ENCODE data around the gene TFEB. TPM values are rescaled to one million over a fixed set of nuclear protein-coding genes. Genes with fewer than 3 reads are reported as not detected.

The TFEB gene
- total RNA-seq, 4 donors from 2014 or later, result 23.0 to 39.0 (median 34.9) TPM

GRCh38 chr6:41757931-41758640, 22.7 kb upstream of the TFEB start:
- 57 to 66% methylated on average over 6 to 8 of the region's 8 CpGs for WGBS, 2 donors
- no peak for DNase-seq
- no peaks in the 10 kb centered on the region for H3K4me1 ChIP-seq
- no peak overlapping the region for H3K27ac ChIP-seq
- no peaks in the 10 kb centered on the region for H3K9me3 ChIP-seq
- H3K27me3 ChIP-seq, result no peaks in the 10 kb centered on the region
- intact Hi-C loops (cut with DNase I), result no loop called here
- no peaks in the 10 kb centered on the region for H3K36me3 ChIP-seq
- no peak for TF ChIP-seq CTCF (IDR thresholded peaks at IDR 0.05)
- no peak for TF ChIP-seq POLR2A (IDR thresholded peaks at IDR 0.05)
- no peak overlapping the region for H3K4me3 ChIP-seq (replicated peaks in 1 of 3)

GRCh38 chr6:41757271-41757670, 21.9 kb upstream of the TFEB start:
- Histone ChIP-seq H3K27ac (no peak overlapping the region), H3K9me3 (no peaks in the 10 kb centered on the region), H3K4me1 (no peaks in the 10 kb centered on the region), H3K4me3 (replicated peaks in 1 of 3) (no peak overlapping the region), H3K36me3 (no peaks in the 10 kb centered on the region), H3K27me3 (no peaks in the 10 kb centered on the region)
- intact Hi-C loops (cut with DNase I), result no loop called here
- WGBS, 2 donors, result 93 to 94% methylated on average over 2 to 6 of the region's 6 CpGs
- DNase-seq, result no peak
- TF ChIP-seq POLR2A (IDR thresholded peaks at IDR 0.05), result no peak
- TF ChIP-seq CTCF (IDR thresholded peaks at IDR 0.05), result no peak

GRCh38 chr6:41756354-41756753, 20.9 kb upstream of the TFEB start:
- no peaks in the 10 kb centered on the region for H3K9me3 ChIP-seq
- no peaks in the 10 kb centered on the region for H3K36me3 ChIP-seq
- no peaks in the 10 kb centered on the region for H3K4me1 ChIP-seq
- no peak overlapping the region for H3K27ac ChIP-seq
- no peak for TF ChIP-seq CTCF (IDR thresholded peaks at IDR 0.05)
- TF ChIP-seq POLR2A (IDR thresholded peaks at IDR 0.05), result no peak
- H3K4me3 ChIP-seq (replicated peaks in 1 of 3), result no peak overlapping the region
- no peak for DNase-seq
- H3K27me3 ChIP-seq, result no peaks in the 10 kb centered on the region
- 74% methylated on average over 8 of the region's 13 CpGs for WGBS, 2 donors
- intact Hi-C loops (cut with DNase I), result no loop called here

- no peak overlapping the region for H3K27ac ChIP-seq
- TF ChIP-seq POLR2A (IDR thresholded peaks at IDR 0.05) (no peak), CTCF (IDR thresholded peaks at IDR 0.05) (no peak)
- 63 to 84% methylated on average over 4 of the region's 4 CpGs for WGBS, 2 donors
- intact Hi-C loops (cut with DNase I), result no loop called here
- no peaks in the 10 kb centered on the region for H3K36me3 ChIP-seq
- DNase-seq, result no peak
- H3K4me1 ChIP-seq, result no peaks in the 10 kb centered on the region
- no peaks in the 10 kb centered on the region for H3K9me3 ChIP-seq
- no peak overlapping the region for H3K4me3 ChIP-seq (replicated peaks in 1 of 3)
- H3K27me3 ChIP-seq, result no peaks in the 10 kb centered on the region
These were observed 20.5 kb upstream of the TFEB start for GRCh38 chr6:41755895-41756294.

GRCh38 chr6:41750374-41750773, 15.0 kb upstream of the TFEB start:
- intact Hi-C loops (cut with DNase I), result no loop called here
- TF ChIP-seq CTCF (IDR thresholded peaks at IDR 0.05), result no peak
- no peak for TF ChIP-seq POLR2A (IDR thresholded peaks at IDR 0.05)

More at GRCh38 chr6:41750374-41750773, 15.0 kb upstream of the TFEB start:
- no peak overlapping the region for H3K4me3 ChIP-seq (replicated peaks in 1 of 3)
- H3K4me1 ChIP-seq, result peaks cover 0 to 5% of the 10 kb centered on the region in 2 donors
- DNase-seq, result no peak
- H3K9me3 ChIP-seq, result no peaks in the 10 kb centered on the region
- H3K36me3 ChIP-seq, result no peaks in the 10 kb centered on the region
- no peak overlapping the region for H3K27ac ChIP-seq
- 98 to 100% methylated on average over 3 of the region's 3 CpGs for WGBS, 2 donors
- H3K27me3 ChIP-seq, result no peaks in the 10 kb centered on the region

All from thyroid gland (tissue), 4 donors.